IMR-90 (cell line): ENCODE results near the gene IDH3A. TPM values are rescaled to one million over a fixed set of nuclear protein-coding genes. Genes with fewer than 3 reads are reported as not detected.

Source experiments
- ATAC-seq: fragments of 200-7000 bp; cut with Tn5 transposase; 2 replicates; pipeline ENCODE4 v1.9.1; 2020; ENCODE audit warnings: low read depth, mild to moderate bottlenecking, moderate library complexity
- BruUV-seq: library from RNA; stranded (reverse); fragments of 400-500 nt; replicated peaks from 2 replicates; lab custom pipeline; 2021; lab: Mats Ljungman, UMichigan
- CTCF ChIA-PET: fragments of 300-600 bp; formaldehyde crosslinking; extraction: SDS; loops from one replicate; lab custom pipeline; 2021; ENCODE audit warnings: antibody characterized with exemption; lab: Yijun Ruan, JAX
- POLR2A ChIA-PET: fragments of 300-600 bp; sonication (Branson Sonifier 250); formaldehyde crosslinking; loops from one replicate; lab custom pipeline; 2022; ENCODE audit warnings: antibody characterized with exemption; ENCODE audit not compliant: unreplicated experiment; lab: Charles Lee
- DNase-seq: peaks from one replicate; pipeline ENCODE4 v3.0.0; 2013
- H2AFZ ChIP-seq: replicated peaks from 2 replicates; pipeline ENCODE3; 2013; ENCODE audit warnings: low read length, mild to moderate bottlenecking; ENCODE audit not compliant: poor library complexity
- H2AK5ac ChIP-seq: 2 replicates; pipeline ENCODE4 v1.6.1; 2013; ENCODE audit warnings: low read depth, low read length, inconsistent platforms
- H2AK9ac ChIP-seq: replicated peaks from 2 replicates; pipeline ENCODE3; 2013; ENCODE audit warnings: mild to moderate bottlenecking, low read depth, low read length, moderate library complexity; ENCODE audit not compliant: poor library complexity
- H2BK120ac ChIP-seq: 2 replicates; pipeline ENCODE4 v1.6.1; 2013; ENCODE audit warnings: low read depth, low read length, inconsistent platforms
- H2BK15ac ChIP-seq: 3 replicates; pipeline ENCODE4 v1.6.1; 2013; ENCODE audit warnings: low read depth, low read length, inconsistent platforms
- H2BK20ac ChIP-seq: 2 replicates; pipeline ENCODE4 v1.6.1; 2013; ENCODE audit warnings: low read depth, mild to moderate bottlenecking, inconsistent platforms, low read length, moderate library complexity
- H2BK5ac ChIP-seq: 2 replicates; pipeline ENCODE4 v1.6.1; 2013; ENCODE audit warnings: mild to moderate bottlenecking, low read depth, low read length, inconsistent platforms; ENCODE audit not compliant: poor library complexity, severe bottlenecking
- H3K14ac ChIP-seq: replicated peaks from 2 replicates; pipeline ENCODE4 v1.6.1; 2013; ENCODE audit warnings: low read depth, low read length, inconsistent platforms
- H3K18ac ChIP-seq: 2 replicates; pipeline ENCODE4 v1.6.1; 2013; ENCODE audit warnings: low read depth, low read length, control low read depth
- H3K23ac ChIP-seq: 2 replicates; pipeline ENCODE4 v1.6.1; 2013; ENCODE audit warnings: low read depth, low read length, inconsistent platforms
- H3K27ac ChIP-seq: 2 replicates; pipeline ENCODE4 v1.5.1; 2013; ENCODE audit warnings: mild to moderate bottlenecking, control low read depth, low read length; ENCODE audit not compliant: insufficient read depth
- H3K27me3 ChIP-seq: 2 replicates; pipeline ENCODE4 v1.6.1; 2013; ENCODE audit warnings: low read length; ENCODE audit not compliant: control insufficient read depth, insufficient read depth
- H3K36me3 ChIP-seq: 2 replicates; pipeline ENCODE4 v1.6.1; 2013; ENCODE audit warnings: low read length, mixed read lengths; ENCODE audit not compliant: control insufficient read depth, insufficient read depth
- H3K4ac ChIP-seq: 2 replicates; pipeline ENCODE4 v1.6.1; 2013; ENCODE audit warnings: low read depth, low read length, inconsistent platforms
- H3K4me1 ChIP-seq: 2 replicates; pipeline ENCODE4 v1.6.1; 2013; ENCODE audit warnings: low read length, mixed read lengths; ENCODE audit not compliant: control insufficient read depth, insufficient read depth
- H3K4me2 ChIP-seq: 2 replicates; pipeline ENCODE4 v1.6.1; 2013; ENCODE audit warnings: low read depth, mild to moderate bottlenecking, control low read depth, low read length, moderate library complexity
- H3K4me3 ChIP-seq: 2 replicates; pipeline ENCODE4 v1.5.1; 2013; ENCODE audit warnings: low read depth, mild to moderate bottlenecking, control low read depth, low read length, moderate library complexity; ENCODE audit not compliant: insufficient read depth
- H3K56ac ChIP-seq: 2 replicates; pipeline ENCODE4 v1.6.1; 2013; ENCODE audit warnings: low read length, inconsistent platforms; ENCODE audit not compliant: insufficient read depth; ENCODE audit errors: extremely low read depth
- H3K79me1 ChIP-seq, 2 experiments: 2 replicates each; pipeline ENCODE4 v1.6.1; 2013; ENCODE audit warnings: low read length in 2 of 2, inconsistent platforms in 1 of 2, low read depth in 1 of 2
- H3K9ac ChIP-seq: 2 replicates; pipeline ENCODE4 v1.6.1; 2013; ENCODE audit warnings: low read depth, low read length, control low read depth
- H3K9me1 ChIP-seq: 2 replicates; pipeline ENCODE4 v1.6.1; 2013; ENCODE audit warnings: low read length, inconsistent platforms; ENCODE audit not compliant: insufficient read depth
- H3K9me3 ChIP-seq: 2 replicates; pipeline ENCODE4 v1.6.1; 2013; ENCODE audit warnings: low read length; ENCODE audit not compliant: control insufficient read depth, insufficient read depth
- H4K20me1 ChIP-seq: 2 replicates; pipeline ENCODE4 v1.6.1; 2013; ENCODE audit warnings: low read length, inconsistent platforms; ENCODE audit not compliant: insufficient read depth
- H4K5ac ChIP-seq: 2 replicates; pipeline ENCODE4 v1.6.1; 2013; ENCODE audit warnings: mild to moderate bottlenecking, low read depth, low read length, control low read depth
- H4K8ac ChIP-seq, 2 experiments: 2 replicates each; pipeline ENCODE4 v1.6.1; 2013; ENCODE audit warnings: low read depth in 2 of 2, low read length in 2 of 2, control low read depth in 1 of 2, inconsistent platforms in 1 of 2
- H4K91ac ChIP-seq: 2 replicates; pipeline ENCODE4 v1.6.1; 2013; ENCODE audit warnings: low read depth, low read length, inconsistent platforms; ENCODE audit not compliant: insufficient read depth
- CEBPB ChIP-seq: IDR thresholded peaks from 2 replicates; pipeline ENCODE4 v1.6.1; 2012; ENCODE audit warnings: low read depth, low read length, improper control_type of control experiment
- CHD1 ChIP-seq: IDR thresholded peaks from 2 replicates; pipeline ENCODE4 v1.6.1; 2012; ENCODE audit warnings: low read depth, low read length, improper control_type of control experiment
- CTCF ChIP-seq: conservative IDR thresholded peaks from 2 replicates; pipeline ENCODE4 v1.5.1; 2012; ENCODE audit warnings: mild to moderate bottlenecking, low read depth, low read length, improper control_type of control experiment
- MAZ ChIP-seq: IDR thresholded peaks from 2 replicates; pipeline ENCODE4 v1.6.1; 2012; ENCODE audit warnings: low read depth, mild to moderate bottlenecking, low read length, improper control_type of control experiment, moderate library complexity, borderline replicate concordance
- MXI1 ChIP-seq: IDR thresholded peaks from 2 replicates; pipeline ENCODE4 v1.6.1; 2012; ENCODE audit warnings: low read depth, mild to moderate bottlenecking, low read length, moderate library complexity, borderline replicate concordance
- POLR2A ChIP-seq: IDR thresholded peaks from 2 replicates; pipeline ENCODE4 v1.6.1; 2012; ENCODE audit warnings: mild to moderate bottlenecking, low read depth, low read length
- RAD21 ChIP-seq: IDR thresholded peaks from 2 replicates; pipeline ENCODE4 v1.6.1; 2012; ENCODE audit warnings: low read length, improper control_type of control experiment
- RCOR1 ChIP-seq: IDR thresholded peaks from 2 replicates; pipeline ENCODE4 v1.6.1; 2012; ENCODE audit warnings: mild to moderate bottlenecking, low read length, improper control_type of control experiment; ENCODE audit not compliant: insufficient replicate concordance
- SMC3 ChIP-seq: fragments of 150-350 bp; IDR thresholded peaks from 2 replicates; pipeline ENCODE4 v1.6.1; 2016; ENCODE audit warnings: low read depth, mild to moderate bottlenecking, antibody characterized with exemption, low read length, moderate library complexity
- WGBS, 2 experiments: methylation state at CpG; one replicate each; pipeline versions ENCODE4 v1.1.5 to v1.1.7; 2013; ENCODE audit warnings: missing lambda C conversion rate in 2 of 2; ENCODE audit not compliant: insufficient read length in 1 of 2; ENCODE audit errors: extremely low coverage in 2 of 2; 5-methylcytosine and 5-hydroxymethylcytosine counted together
- dilution Hi-C: fragments of 300-500 bp; cut with HindIII; formaldehyde crosslinking; loops from one replicate; pipeline ENCODE4 v1.14.3; 2018; ENCODE audit warnings: low sequenced_read_pairs; ENCODE audit not compliant: unreplicated experiment
- in situ Hi-C: fragments of 300-500 bp; cut with MboI; formaldehyde crosslinking; loops from 3 replicates; pipeline ENCODE4 v1.14.3; 2019; ENCODE audit warnings: low sequenced_read_pairs, inconsistent platforms, mixed read lengths
- intact Hi-C: fragments of 100-400 bp; cut with micrococcal nuclease; formaldehyde crosslinking; loops from 2 replicates; pipeline ENCODE4 v1.10.0; 2022
- polyA plus RNA-seq, 3 experiments: library from polyadenylated mRNA; depleted of rRNA; stranded (reverse); fragments of >200 nt; gene quantifications; 2 replicates each; pipeline ENCODE4 v1.2.3, GENCODE V29; 2012; ENCODE audit warnings: low replicate concordance in 1 of 3
- total RNA-seq: library from RNA; depleted of rRNA; stranded (reverse); fragments of >200 nt; gene quantifications from 2 replicates; pipeline ENCODE4 v1.2.3, GENCODE V29; 2012

IDH3A gene
- total and polyA plus RNA-seq, 2 of the 4 experiments (the other 2 are of a cell fraction), result 34.5 to 47.7 TPM

- in situ Hi-C loops, result loop anchor here (5.0 kb wide), 1 partner anchor 141 kb away; no protein-coding TSS in a partner anchor
Observed at GRCh38 chr15:78108300-78109084, 40.7 kb upstream of the IDH3A start.

More at GRCh38 chr15:78108300-78109084, 40.7 kb upstream of the IDH3A start:
- Histone ChIP-seq H3K4me1 (peaks cover 2% of the 10 kb centered on the region; the same call in 1 of the 2 replicates), H3K4me3 (no peak overlapping the region), H3K27ac (no peak overlapping the region), H2BK120ac (no peak overlapping the region), H2AFZ (peak overlapping the region; percentile 81), H2BK20ac (peak overlapping the region; percentile 77; the same call in 1 of the 2 replicates), H4K91ac (peak overlapping the region; percentile 1; the same call in 1 of the 2 replicates), H3K36me3 (no peaks in the 10 kb centered on the region), H2BK5ac (no peak overlapping the region), H3K4ac (0 out of 2 replicates have a peak overlapping the region, but pooled peaks have one; percentile 50), H3K56ac (no peak overlapping the region), H3K14ac (no peak overlapping the region), H2AK5ac (peak overlapping the region; percentile 33; the same call in 1 of the 2 replicates), H3K4me2 (no peak overlapping the region), H2AK9ac (peak overlapping the region; percentile 59), H3K9me1 (no peaks in the 10 kb centered on the region), H3K23ac (no peak overlapping the region), H4K20me1 (peaks cover 11% of the 10 kb centered on the region; the same call in 1 of the 2 replicates), H3K27me3 (peaks cover 2% of the 10 kb centered on the region; the same call in 1 of the 2 replicates), H4K5ac (no peak overlapping the region), H3K18ac (no peak overlapping the region), H4K8ac (no peak overlapping the region), H3K9me3 (no peaks in the 10 kb centered on the region), H3K79me1 (no peaks in the 10 kb centered on the region), H3K9ac (no peak overlapping the region), H2BK15ac (no peak overlapping the region)
- peak; percentile 83 for DNase-seq
- TF ChIP-seq SMC3, result peak; percentile 99
- peak; percentile 49 for TF ChIP-seq MAZ
- TF ChIP-seq CEBPB, result no peak
- TF ChIP-seq MXI1, result peak; percentile 79; the same call in 1 of the 2 replicates
- no peak for TF ChIP-seq RCOR1
- TF ChIP-seq CTCF, result peak; percentile 98
- TF ChIP-seq POLR2A, result peak; percentile 46; the same call in 1 of the 2 replicates
- no peak; the same call in 1 of the 2 replicates for TF ChIP-seq CHD1
- TF ChIP-seq RAD21, result peak; percentile 97
- no TSS peak for BruUV-seq
- WGBS, 2 experiments, result 90% methylated on average over 4 of the region's 11 CpGs; no CpG with 5 or more reads in 1 of the 2 experiments
- peak; percentile 97 for ATAC-seq
- dilution Hi-C loops, result no loop called here
- ChIA-PET CTCF (interaction anchor here (0.6 to 2.3 kb wide), 17 partner anchors 9 to 153 kb away, joined by 3 to 27 read pairs (median 5); partner anchors contain the start of genes CIB2 and SH2D7), POLR2A (interaction anchor here (0.5 kb wide), 1 partner anchor 601 kb away, joined by 4 read pairs; no protein-coding TSS in a partner anchor)
- intact Hi-C loops, result loop anchor here (1.0 to 2.0 kb wide), 3 partner anchors 104 to 150 kb away; no protein-coding TSS in a partner anchor
